A549 (cell line): ENCODE data around the gene LSM10. TPM values are rescaled to one million over a fixed set of nuclear protein-coding genes. Genes with fewer than 3 reads are reported as not detected.

Source experiments
- ATAC-seq, 2 experiments: fragments of 200-7000 bp in 1 of 2; fragments of >200 bp in 1 of 2; cut with Nextera tagmentation in 1 of 2; cut with Tn5 transposase in 1 of 2; 3 replicates each; pipeline versions ENCODE4 v1.8.0 to v1.9.1; 2018 to 2020; ENCODE audit warnings: mild to moderate bottlenecking in 1 of 2, moderate library complexity in 1 of 2
- CTCF ChIA-PET: fragments of 300-600 bp; sonication (Branson Sonifier 250); formaldehyde crosslinking; extraction: SDS; loops from one replicate; lab custom pipeline; 2021; ENCODE audit warnings: antibody characterized with exemption, inconsistent platforms; lab: Yijun Ruan, JAX
- POLR2A ChIA-PET: fragments of 350-600 bp; formaldehyde crosslinking; extraction: SDS; loops from one replicate; lab custom pipeline; 2021; ENCODE audit warnings: antibody characterized with exemption, inconsistent platforms; lab: Yijun Ruan, JAX
- DNase-seq, 2 experiments: peaks; one replicate each; pipeline versions ENCODE4 v3.0.0 to v3.0.0-alpha.2; 2011 to 2016; ENCODE audit warnings: low read depth in 1 of 2, low spot score in 1 of 2
- FAIRE-seq: peaks from 2 replicates; lab custom pipeline; 2011; peaks lifted over from hg19 to GRCh38; lab: Jason Lieb, UNC
- H3K27ac ChIP-seq, 2 experiments: fragments of >200 bp; sonication (Bioruptor Twin); formaldehyde crosslinking; 3 replicates each; pipeline ENCODE4 v1.5.1; 2016 to 2017
- H3K4me1 ChIP-seq: fragments of >200 bp; sonication (Bioruptor Twin); formaldehyde crosslinking; 3 replicates; pipeline ENCODE4 v1.6.1; 2016
- H3K4me2 ChIP-seq: fragments of >200 bp; sonication (Bioruptor Twin); formaldehyde crosslinking; 3 replicates; pipeline ENCODE4 v1.6.1; 2016
- H3K4me3 ChIP-seq: fragments of >200 bp; sonication (Bioruptor Twin); formaldehyde crosslinking; 3 replicates; pipeline ENCODE4 v1.5.1; 2016
- H3K9me3 ChIP-seq: fragments of >200 bp; sonication (Bioruptor Twin); formaldehyde crosslinking; 3 replicates; pipeline ENCODE4 v1.6.1; 2016
- ATOH8 ChIP-seq: fragments of 250-450 bp; sonication (Bioruptor Pico); IDR thresholded peaks from 2 replicates; pipeline ENCODE4 v1.5.0; 2020; ENCODE audit warnings: low read depth, mild to moderate bottlenecking, moderate library complexity
- BCL3 ChIP-seq: fragments of >200 bp; sonication (Bioruptor Twin); formaldehyde crosslinking; IDR thresholded peaks from 3 replicates; pipeline ENCODE4 v1.6.1; 2016
- BHLHE40 ChIP-seq: IDR thresholded peaks from 2 replicates; pipeline ENCODE4 v1.6.1; 2012; ENCODE audit warnings: low read depth, low read length, inconsistent platforms
- CBX8 ChIP-seq: fragments of 200-600 bp; sonication (generic); IDR thresholded peaks from 2 replicates; pipeline ENCODE4 v1.6.1; 2016
- CEBPB ChIP-seq, 2 experiments: fragments of >200 bp in 1 of 2; sonication (Bioruptor Twin) in 1 of 2; formaldehyde crosslinking in 1 of 2; IDR thresholded peaks; 2 replicates each; pipeline ENCODE4 v1.6.1; 2012 to 2016
- CHD2 ChIP-seq: fragments of 150-350 bp; IDR thresholded peaks from 2 replicates; pipeline ENCODE4 v1.6.1; 2014; ENCODE audit warnings: low read length; ENCODE audit not compliant: partially characterized antibody
- EHMT2 ChIP-seq: fragments of 200-600 bp; sonication (generic); IDR thresholded peaks from 2 replicates; pipeline ENCODE4 v1.6.1; 2016; ENCODE audit warnings: antibody characterized with exemption, low read depth, mild to moderate bottlenecking, moderate library complexity
- ELK1 ChIP-seq: fragments of 150-350 bp; IDR thresholded peaks from 2 replicates; pipeline ENCODE4 v1.6.1; 2014; ENCODE audit warnings: low read depth, mild to moderate bottlenecking, low read length
- EP300 ChIP-seq, 2 experiments: fragments of >200 bp; sonication (Bioruptor Twin); formaldehyde crosslinking; IDR thresholded peaks; 2 replicates in 1 of 2; 3 replicates in 1 of 2; pipeline ENCODE4 v1.6.1; 2016 to 2017
- FOSB ChIP-seq: fragments of 250-450 bp; sonication (Bioruptor Pico); IDR thresholded peaks from 2 replicates; pipeline ENCODE4 v1.5.0; 2020; ENCODE audit warnings: mild to moderate bottlenecking, moderate library complexity
- FOXS1 ChIP-seq: fragments of 250-450 bp; sonication (Bioruptor Pico); IDR thresholded peaks from 2 replicates; pipeline ENCODE4 v1.5.0; 2020; ENCODE audit warnings: mild to moderate bottlenecking, moderate library complexity
- GATA3 ChIP-seq: IDR thresholded peaks from 2 replicates; pipeline ENCODE4 v1.6.1; 2012; ENCODE audit warnings: borderline replicate concordance
- HDAC2 ChIP-seq: fragments of 200-600 bp; sonication (generic); IDR thresholded peaks from 2 replicates; pipeline ENCODE4 v1.6.1; 2016
- HES2 ChIP-seq: fragments of >200 bp; sonication (Bioruptor Twin); formaldehyde crosslinking; IDR thresholded peaks from 2 replicates; pipeline ENCODE4 v1.6.1; 2016
- HMGXB4 ChIP-seq: fragments of 250-450 bp; sonication (Bioruptor Pico); IDR thresholded peaks from 2 replicates; pipeline ENCODE4 v1.5.0; 2021; ENCODE audit warnings: mild to moderate bottlenecking, moderate library complexity, borderline replicate concordance
- HOXB5 ChIP-seq: fragments of 250-450 bp; sonication (Bioruptor Pico); IDR thresholded peaks from 2 replicates; pipeline ENCODE4 v1.5.0; 2020; ENCODE audit warnings: mild to moderate bottlenecking, moderate library complexity
- JUNB ChIP-seq: fragments of >200 bp; sonication (Bioruptor Twin); formaldehyde crosslinking; IDR thresholded peaks from 2 replicates; pipeline ENCODE4 v1.6.1; 2016
- KDM1A ChIP-seq: fragments of 200-600 bp; sonication (generic); IDR thresholded peaks from 2 replicates; pipeline ENCODE4 v1.6.1; 2016; ENCODE audit warnings: low read depth, mild to moderate bottlenecking
- MYC ChIP-seq: IDR thresholded peaks from 2 replicates; pipeline ENCODE4 v1.6.1; 2012; ENCODE audit warnings: mild to moderate bottlenecking, inconsistent platforms, low read length, improper control_type of control experiment, borderline replicate concordance
- NFE2L2 ChIP-seq: fragments of 150-350 bp; conservative IDR thresholded peaks from 2 replicates; pipeline ENCODE4 v1.6.1; 2014; ENCODE audit warnings: low read length
- NPAS2 ChIP-seq: fragments of 250-450 bp; sonication (Bioruptor Pico); IDR thresholded peaks from 2 replicates; pipeline ENCODE4 v1.8.0; 2022; ENCODE audit warnings: mild to moderate bottlenecking, moderate library complexity, borderline replicate concordance
- PBX3 ChIP-seq: IDR thresholded peaks from 2 replicates; pipeline ENCODE4 v1.6.1; 2012
- POLR2A ChIP-seq: IDR thresholded peaks from 2 replicates; pipeline ENCODE4 v1.6.1; 2012; ENCODE audit warnings: mild to moderate bottlenecking, low read length
- RAD21 ChIP-seq, 2 experiments: fragments of >200 bp in 1 of 2; sonication (Bioruptor Twin) in 1 of 2; formaldehyde crosslinking in 1 of 2; IDR thresholded peaks in 1 of 2; conservative IDR thresholded peaks in 1 of 2; 2 replicates in 1 of 2; 3 replicates in 1 of 2; pipeline ENCODE4 v1.6.1; 2012 to 2018; ENCODE audit warnings: inconsistent platforms in 1 of 2
- RARB ChIP-seq: fragments of 250-450 bp; sonication (Bioruptor Pico); IDR thresholded peaks from 2 replicates; pipeline ENCODE4 v1.8.0; 2021; ENCODE audit warnings: mild to moderate bottlenecking, moderate library complexity
- RCOR1 ChIP-seq: fragments of 150-350 bp; IDR thresholded peaks from 2 replicates; pipeline ENCODE4 v1.6.1; 2014; ENCODE audit warnings: antibody characterized with exemption, low read length, low read depth
- RFX5 ChIP-seq: fragments of 450-650 bp; IDR thresholded peaks from 2 replicates; pipeline ENCODE4 v1.7.1; 2014; ENCODE audit warnings: antibody characterized with exemption, mild to moderate bottlenecking, moderate library complexity
- RNF2 ChIP-seq: fragments of 200-600 bp; sonication (generic); IDR thresholded peaks from 2 replicates; pipeline ENCODE4 v1.6.1; 2016; ENCODE audit warnings: low read depth, mild to moderate bottlenecking, antibody characterized with exemption, moderate library complexity, borderline replicate concordance
- SMC3 ChIP-seq: fragments of >200 bp; sonication (Bioruptor Twin); formaldehyde crosslinking; IDR thresholded peaks from 3 replicates; pipeline ENCODE4 v1.6.1; 2018; ENCODE audit warnings: inconsistent platforms
- SREBF2 ChIP-seq: fragments of 450-650 bp; IDR thresholded peaks from 2 replicates; pipeline ENCODE4 v1.6.1; 2014; ENCODE audit warnings: mild to moderate bottlenecking, moderate library complexity
- TFCP2L1 ChIP-seq: fragments of 250-450 bp; sonication (Bioruptor Pico); IDR thresholded peaks from 2 replicates; pipeline ENCODE4 v1.5.0; 2021; ENCODE audit warnings: mild to moderate bottlenecking
- USF2 ChIP-seq: fragments of 450-650 bp; IDR thresholded peaks from 2 replicates; pipeline ENCODE4 v1.6.1; 2014; ENCODE audit warnings: antibody characterized with exemption
- WGBS: methylation state at CpG from one replicate; pipeline ENCODE4 v1.1.6; 2017; ENCODE audit errors: missing lambda C conversion rate; 5-methylcytosine and 5-hydroxymethylcytosine counted together
- polyA plus RNA-seq, 4 experiments: library from polyadenylated mRNA; depleted of rRNA in 3 of 4; stranded (reverse); fragments of >200 nt; fragmentation: RNase III in 1 of 4; extraction: RNeasy Plus Mini Kit Qiagen cat#74134 plus additional on column Dnase treatment in 1 of 4; gene quantifications; 2 replicates in 3 of 4; 3 replicates in 1 of 4; pipeline ENCODE4 v1.2.3, GENCODE V29; 2011 to 2017

Gene LSM10
- polyA plus RNA-seq, 2 of the 4 experiments (the other 2 are of a cell fraction): 40.7 to 44.3 TPM

- ChIA-PET POLR2A (no interaction called here), CTCF (interaction anchor here (0.7 kb wide), 1 partner anchor 1234 kb away, joined by 4 read pairs; no protein-coding TSS in a partner anchor)
- H3K27ac ChIP-seq: no peak overlapping the region
- TF ChIP-seq SREBF2 (no peak), FOXS1 (CRISPR knock-in tag) (no peak), EP300 (IDR thresholded peaks at IDR 0.05) (no peak), HDAC2 (no peak), RAD21 (conservative IDR thresholded peaks at IDR 0.05 in 1 of 2, IDR thresholded peaks at IDR 0.05 in 1 of 2) (no peak), USF2 (no peak), POLR2A (no peak), RCOR1 (no peak), GATA3 (no peak), HES2 (no peak), NFE2L2 (no peak), RARB (no peak), ELK1 (no peak), CBX8 (no peak), RFX5 (no peak), EHMT2 (no peak), HOXB5 (CRISPR knock-in tag) (no peak), FOSB (CRISPR knock-in tag) (no peak)
- H3K4me3 ChIP-seq: no peak overlapping the region
- DNase-seq (no peak), ATAC-seq (no peak), FAIRE-seq (no peak)
- 0 out of 3 replicates have a peak, but pooled peaks cover 3% of the 10 kb centered on the region for H3K4me1 ChIP-seq
- H3K9me3 ChIP-seq: no peaks in the 10 kb centered on the region
- 95% methylated on average over 4 of the region's 4 CpGs for WGBS
- no peak overlapping the region for H3K4me2 ChIP-seq
Observed at GRCh38 chr1:36402504-36402890, 4.8 kb upstream of the LSM10 start.

- peaks cover 4% of the 10 kb centered on the region; the same call in 1 of the 3 replicates for H3K4me1 ChIP-seq
- H3K9me3 ChIP-seq: no peaks in the 10 kb centered on the region
- H3K4me3 ChIP-seq: no peak overlapping the region
- no peak overlapping the region for H3K27ac ChIP-seq
- ChIA-PET CTCF (interaction anchor here (0.7 to 1.0 kb wide), 2 partner anchors 59 to 1235 kb away, joined by 3 to 4 read pairs; no protein-coding TSS in a partner anchor), POLR2A (no interaction called here)
- DNase-seq (no peak), ATAC-seq (no peak), FAIRE-seq (no peak)
- WGBS: 90% methylated on average over 9 of the region's 12 CpGs
- H3K4me2 ChIP-seq: no peak overlapping the region
- TF ChIP-seq PBX3: no peak
- no peak for TF ChIP-seq RNF2
- TF ChIP-seq JUNB: no peak
- TF ChIP-seq BHLHE40: no peak
- no peak for TF ChIP-seq EHMT2
- no peak for TF ChIP-seq NPAS2
- no peak for TF ChIP-seq SMC3
- no peak for TF ChIP-seq ATOH8 (CRISPR knock-in tag)
- no peak for TF ChIP-seq CEBPB (IDR thresholded peaks at IDR 0.05)
- TF ChIP-seq HMGXB4 (CRISPR knock-in tag): no peak
- no peak for TF ChIP-seq BCL3
- no peak for TF ChIP-seq TFCP2L1
- no peak for TF ChIP-seq KDM1A
- no peak for TF ChIP-seq CHD2
- TF ChIP-seq MYC: no peak
- no peak for TF ChIP-seq FOXS1 (CRISPR knock-in tag)
Observed at GRCh38 chr1:36401602-36402503, 4.1 kb upstream of the LSM10 start.
